Measurements from ENCODE around the gene MINDY4.
"Not testable (repeated sequence)": the region's sequence is repeated elsewhere in the genome, so short reads cannot be mapped to it uniquely, and the experiment has no call there.

The MINDY4 gene

DNA sequence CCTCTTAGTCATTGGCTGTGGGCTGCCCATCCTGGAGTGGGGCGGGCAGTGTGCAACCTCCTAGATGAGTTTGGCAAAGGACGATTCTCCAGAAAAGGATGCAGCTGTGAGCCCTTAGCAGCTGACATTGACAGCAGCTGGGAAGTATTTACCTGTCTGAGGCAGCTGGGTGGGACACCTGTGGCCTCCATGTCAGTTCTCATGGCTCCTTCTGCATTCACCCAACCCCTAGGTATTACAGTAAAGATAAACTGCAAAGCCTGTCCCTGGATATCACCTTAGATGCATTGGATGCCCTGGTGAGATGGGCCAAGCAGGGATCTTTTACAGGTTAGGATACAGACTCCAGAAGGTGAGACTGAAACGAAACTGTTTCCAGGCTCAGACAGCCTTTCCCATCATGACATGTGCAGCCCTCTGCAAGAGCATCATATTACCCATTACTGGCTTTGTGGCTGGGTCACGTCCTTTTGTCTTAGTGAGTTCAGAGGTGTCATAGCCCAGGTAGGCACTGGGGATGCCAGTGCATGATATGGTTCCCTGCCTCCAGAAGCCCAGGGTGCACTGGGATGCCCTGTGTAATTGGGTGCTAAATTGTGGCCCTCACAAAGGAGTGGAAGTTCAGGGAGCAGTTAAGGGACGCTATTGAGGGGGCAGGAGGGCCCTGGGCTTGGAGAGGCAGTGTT is 28.9 kb downstream of the MINDY4 start:
- no peak overlapping the region for H3K4me3 ChIP-seq (replicated peaks in 1 of 2; ENCODE audit: low read depth in 2 of 2, low read length in 2 of 2)
- TF ChIP-seq, protein P1, sequence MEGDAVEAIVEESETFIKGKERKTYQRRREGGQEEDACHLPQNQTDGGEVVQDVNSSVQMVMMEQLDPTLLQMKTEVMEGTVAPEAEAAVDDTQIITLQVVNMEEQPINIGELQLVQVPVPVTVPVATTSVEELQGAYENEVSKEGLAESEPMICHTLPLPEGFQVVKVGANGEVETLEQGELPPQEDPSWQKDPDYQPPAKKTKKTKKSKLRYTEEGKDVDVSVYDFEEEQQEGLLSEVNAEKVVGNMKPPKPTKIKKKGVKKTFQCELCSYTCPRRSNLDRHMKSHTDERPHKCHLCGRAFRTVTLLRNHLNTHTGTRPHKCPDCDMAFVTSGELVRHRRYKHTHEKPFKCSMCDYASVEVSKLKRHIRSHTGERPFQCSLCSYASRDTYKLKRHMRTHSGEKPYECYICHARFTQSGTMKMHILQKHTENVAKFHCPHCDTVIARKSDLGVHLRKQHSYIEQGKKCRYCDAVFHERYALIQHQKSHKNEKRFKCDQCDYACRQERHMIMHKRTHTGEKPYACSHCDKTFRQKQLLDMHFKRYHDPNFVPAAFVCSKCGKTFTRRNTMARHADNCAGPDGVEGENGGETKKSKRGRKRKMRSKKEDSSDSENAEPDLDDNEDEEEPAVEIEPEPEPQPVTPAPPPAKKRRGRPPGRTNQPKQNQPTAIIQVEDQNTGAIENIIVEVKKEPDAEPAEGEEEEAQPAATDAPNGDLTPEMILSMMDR (IDR thresholded peaks at IDR 0.05; ENCODE audit: low read depth, low read length): no peak
- DNase-seq (ENCODE audit: low read depth in 2 of 2): no peak

DNA sequence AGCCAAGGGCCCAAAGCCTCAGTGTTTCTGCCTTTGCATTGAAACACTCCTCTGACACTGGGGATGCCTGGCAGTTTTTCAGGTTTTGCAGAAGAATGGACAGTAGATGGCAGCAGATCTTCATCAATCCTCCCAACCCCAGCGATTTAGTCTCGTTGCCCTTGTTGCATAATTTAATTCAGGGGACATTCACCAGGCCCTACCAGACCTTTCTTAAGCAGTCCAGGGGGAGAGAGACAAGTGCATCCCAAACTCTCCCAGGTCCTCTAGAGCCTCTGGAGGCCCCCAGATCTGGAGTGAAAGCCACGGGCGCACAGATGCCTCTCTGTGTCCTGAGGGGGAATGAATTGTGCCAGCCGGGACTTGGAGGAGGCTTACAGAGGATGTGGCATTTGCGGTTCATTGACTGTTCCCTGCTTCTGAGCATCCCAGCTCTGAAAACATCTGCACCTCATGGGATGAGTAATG is 29.6 kb downstream of the MINDY4 start:
- TF ChIP-seq, protein P1 (IDR thresholded peaks at IDR 0.05; ENCODE audit: low read depth, low read length): peak; percentile 66
- DNase-seq (ENCODE audit: low read depth in 2 of 2): peak; percentile 90 to 91
- no peak overlapping the region for H3K4me3 ChIP-seq (replicated peaks in 1 of 2; ENCODE audit: low read depth in 2 of 2, low read length in 2 of 2)

DNA sequence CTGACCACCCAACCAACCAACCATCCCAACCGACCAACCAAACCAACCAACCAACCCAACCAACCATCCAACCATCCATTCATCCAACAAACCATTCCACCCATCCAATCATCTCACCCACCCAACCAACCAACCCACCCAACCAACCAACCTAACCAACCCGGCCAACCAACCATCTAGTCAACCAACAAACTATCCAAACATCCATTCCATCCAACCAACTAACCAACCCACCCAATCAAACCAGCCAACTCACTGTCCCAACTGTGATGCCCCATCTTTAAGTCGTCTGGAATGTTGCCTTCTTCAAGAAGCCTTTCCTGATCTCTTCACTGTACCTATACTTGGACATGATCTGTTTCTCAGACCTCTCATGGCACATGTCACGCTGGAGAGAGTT is 31.6 kb downstream of the MINDY4 start:
- H3K4me3 ChIP-seq (replicated peaks in 1 of 2; ENCODE audit: low read depth in 2 of 2, low read length in 2 of 2): no peak overlapping the region
- TF ChIP-seq, protein P1 (IDR thresholded peaks at IDR 0.05; ENCODE audit: low read depth, low read length): no peak
- no peak for DNase-seq (ENCODE audit: low read depth in 2 of 2)

DNA sequence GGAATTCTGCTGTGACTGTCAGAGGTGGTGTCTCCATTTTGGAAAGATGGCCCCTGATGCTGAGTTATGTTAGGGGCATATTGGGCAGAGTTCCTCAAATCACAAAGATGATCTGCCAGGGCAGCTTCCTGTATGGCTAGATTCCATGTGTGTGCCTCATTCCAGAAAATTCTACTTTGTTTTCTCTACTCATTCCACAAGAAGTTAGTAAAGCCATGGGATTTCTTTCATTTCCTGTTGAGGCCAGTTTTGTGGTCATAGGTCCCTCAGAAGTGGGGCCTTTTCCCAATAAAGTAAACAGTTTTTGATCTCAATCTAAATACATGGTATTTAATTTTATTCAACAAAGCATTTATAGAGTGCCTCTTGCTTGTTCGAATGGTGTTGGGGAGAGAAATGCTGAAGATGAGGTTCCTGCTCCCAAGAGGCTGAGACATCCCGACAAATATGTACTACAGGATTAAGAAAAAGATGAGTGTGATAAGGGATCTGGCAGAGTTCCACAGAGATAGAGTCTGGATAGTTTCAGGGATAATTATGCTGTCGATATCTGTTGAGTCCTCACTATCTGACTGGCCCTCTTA is 33.0 kb downstream of the MINDY4 start:
- H3K4me3 ChIP-seq (replicated peaks in 1 of 2; ENCODE audit: low read depth in 2 of 2, low read length in 2 of 2): no peak overlapping the region
- TF ChIP-seq, protein P1 (IDR thresholded peaks at IDR 0.05; ENCODE audit: low read depth, low read length): no peak
- DNase-seq (ENCODE audit: low read depth in 2 of 2): peak; percentile 74 to 85

DNA sequence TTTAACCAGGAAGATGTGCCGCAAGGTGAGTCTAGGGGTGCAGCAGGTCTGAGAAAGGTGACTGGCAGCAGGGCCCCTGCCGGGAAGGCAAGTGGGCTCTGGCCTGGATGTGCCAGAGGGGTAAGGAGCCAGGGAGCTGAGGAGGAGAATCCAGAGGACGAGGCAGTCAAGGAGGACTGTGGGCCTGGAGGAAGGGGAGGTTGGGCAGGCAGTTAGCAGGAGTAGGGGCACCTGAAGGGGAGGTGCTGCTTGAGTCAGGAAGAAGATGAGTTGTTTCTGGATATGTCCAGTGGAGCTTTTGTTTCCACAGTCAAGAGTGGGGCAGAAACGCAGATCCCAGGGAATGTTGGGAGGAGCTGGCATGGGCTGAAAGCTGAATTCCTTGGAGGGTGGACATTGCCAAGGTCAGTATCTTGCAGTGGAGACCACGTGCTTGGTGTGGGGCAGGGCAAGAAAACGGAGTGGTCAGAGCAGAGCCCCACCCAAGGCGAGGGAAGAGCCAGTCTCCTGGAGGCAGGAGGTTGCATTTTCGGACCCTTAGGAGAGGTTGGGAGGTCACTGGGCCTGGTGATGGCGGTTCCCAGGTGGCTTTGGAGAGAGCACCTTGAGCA is 34.0 kb downstream of the MINDY4 start:
- no peak for DNase-seq (ENCODE audit: low read depth in 2 of 2)
- H3K4me3 ChIP-seq (replicated peaks in 1 of 2; ENCODE audit: low read depth in 2 of 2, low read length in 2 of 2): no peak overlapping the region
- TF ChIP-seq, protein P1 (IDR thresholded peaks at IDR 0.05; ENCODE audit: low read depth, low read length): no peak

DNA sequence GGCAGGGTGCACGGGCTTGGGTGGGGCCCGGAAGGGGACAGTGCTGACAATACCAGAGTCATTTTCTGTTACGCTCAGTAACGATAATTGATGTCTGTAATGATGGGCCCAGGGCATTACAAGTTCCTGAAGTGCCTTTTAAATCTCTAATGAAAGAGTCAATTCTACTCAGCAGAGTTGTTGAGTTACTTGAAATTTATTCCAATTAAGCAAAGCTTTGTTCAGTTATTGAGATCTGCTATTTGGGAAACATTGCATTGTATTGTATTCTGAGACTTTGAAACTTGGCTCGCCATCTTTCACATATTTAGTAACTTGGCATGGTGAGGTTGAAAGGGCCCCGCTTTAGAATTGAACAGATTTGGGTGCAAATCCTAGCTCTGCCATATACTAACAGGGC is 34.7 kb downstream of the MINDY4 start:
- TF ChIP-seq, protein P1 (IDR thresholded peaks at IDR 0.05; ENCODE audit: low read depth, low read length): no peak
- DNase-seq (ENCODE audit: low read depth in 2 of 2): no peak

DNA sequence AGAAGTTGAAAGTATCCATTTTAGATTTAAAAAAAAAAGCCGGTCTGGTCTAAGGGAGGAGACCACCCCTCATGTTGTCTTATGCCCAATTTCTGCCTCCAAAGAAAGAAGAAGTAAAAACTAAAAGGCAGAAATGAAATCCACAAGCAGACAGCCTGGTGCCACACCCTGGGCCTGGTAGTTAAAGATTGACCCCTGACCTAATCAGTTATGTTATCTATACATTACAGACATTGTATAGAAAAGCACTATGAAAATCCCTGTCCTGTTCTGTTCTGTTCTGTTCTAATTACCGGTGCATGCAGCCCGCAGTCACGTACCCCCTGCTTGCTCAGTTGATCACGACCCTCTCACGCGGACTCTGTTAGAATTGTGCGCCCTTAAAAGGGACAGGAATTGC is 36.3 kb downstream of the MINDY4 start:
- not testable (repeated sequence) for H3K4me3 ChIP-seq (replicated peaks in 1 of 2; ENCODE audit: low read depth in 2 of 2, low read length in 2 of 2); DNase-seq (ENCODE audit: low read depth in 2 of 2)

More for the DNA sequence above, 34.7 kb downstream of the MINDY4 start:
- no peak overlapping the region for H3K4me3 ChIP-seq (replicated peaks in 1 of 2; ENCODE audit: low read depth in 2 of 2, low read length in 2 of 2)

DNA sequence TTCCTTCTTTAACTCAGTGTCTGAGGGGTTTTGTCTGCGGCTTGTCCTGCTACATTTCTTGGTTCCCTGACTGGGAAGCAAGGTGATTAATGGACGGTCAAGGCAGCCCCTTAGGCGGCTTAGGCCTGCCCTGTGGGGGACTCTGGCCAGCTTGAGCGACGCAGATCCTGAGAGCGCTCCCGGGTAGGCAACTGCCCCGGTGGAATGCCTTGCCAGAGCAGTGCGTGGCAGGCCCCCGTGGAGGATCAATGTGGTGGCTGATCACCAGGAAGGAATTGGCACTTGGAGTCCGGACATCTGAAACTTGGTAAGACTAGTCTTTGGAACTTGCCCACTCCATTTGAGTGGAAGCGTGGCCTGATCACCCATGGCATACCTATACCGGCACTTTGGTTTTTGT is 36.7 kb downstream of the MINDY4 start:
- H3K4me3 ChIP-seq (replicated peaks in 1 of 2; ENCODE audit: low read depth in 2 of 2, low read length in 2 of 2); DNase-seq (ENCODE audit: low read depth in 2 of 2): not testable (repeated sequence)

Measured in cardiac fibroblast (primary cell).